GM18907 (cell line): ENCODE results near the gene DPEP2.
"Not testable (repeated sequence)": the region's sequence is repeated elsewhere in the genome, so short reads cannot be mapped to it uniquely, and the experiment has no call there.

Source experiments
- ATAC-seq: cut with Tn5 transposase; IDR thresholded peaks from one replicate; pipeline ENCODE4 v1.9.1; 2021; ENCODE audit warnings: mild to moderate bottlenecking, moderate library complexity; ENCODE audit not compliant: unreplicated experiment

Gene DPEP2

GRCh38 chr16:67998779-67999688 lies at the start of gene DPEP2:
Gene DPEP2, minus strand, starts transcription at chr16:67999484. Its CDS starts 6,272 bp downstream, at chr16:67993212.
- ATAC-seq: not testable (repeated sequence)

GRCh38 chr16:68047987-68048386 lies 48.7 kb upstream of the DPEP2 start:
- no peak for ATAC-seq

GRCh38 chr16:68046106-68046505 lies 46.8 kb upstream of the DPEP2 start:
- ATAC-seq: no peak

GRCh38 chr16:68041783-68042182 lies 42.5 kb upstream of the DPEP2 start:
- no peak for ATAC-seq

GRCh38 chr16:68040506-68041288 lies 41.4 kb upstream of the DPEP2 start:
- ATAC-seq: no peak

GRCh38 chr16:68037841-68038597 lies 38.7 kb upstream of the DPEP2 start:
- ATAC-seq: no peak

- ATAC-seq: no peak
These were observed 35.9 kb upstream of the DPEP2 start for GRCh38 chr16:68035227-68035626.

GRCh38 chr16:68033101-68033500 lies 33.8 kb upstream of the DPEP2 start:
- no peak for ATAC-seq

GRCh38 chr16:68031951-68032350 lies 32.7 kb upstream of the DPEP2 start:
- no peak for ATAC-seq

- not testable (repeated sequence) for ATAC-seq
These were observed 30.8 kb upstream of the DPEP2 start for GRCh38 chr16:68030108-68030507.

GRCh38 chr16:68028996-68029395 lies 29.7 kb upstream of the DPEP2 start:
- ATAC-seq: no peak

GRCh38 chr16:68022728-68023537 lies 23.6 kb upstream of the DPEP2 start, which contains the start of the genes DDX28 and DUS2:
Gene DDX28, minus strand, starts transcription at chr16:68023232. Its CDS starts 30 bp downstream, at chr16:68023202.
Gene DUS2, plus strand, starts transcription at chr16:68023284. Its CDS starts 14,740 bp downstream, at chr16:68038024.
- ATAC-seq: peak; percentile 80

GRCh38 chr16:68022278-68022727 lies 23.0 kb upstream of the DPEP2 start:
- peak; percentile 13 for ATAC-seq

- no peak for ATAC-seq
These were observed 22.2 kb upstream of the DPEP2 start for GRCh38 chr16:68021490-68021889.

- ATAC-seq: no peak
These were observed 19.9 kb upstream of the DPEP2 start for GRCh38 chr16:68019167-68019680.

- no peak for ATAC-seq
These were observed 16.4 kb upstream of the DPEP2 start, which contains the start of gene DPEP2NB for GRCh38 chr16:68015681-68016080. Gene DPEP2NB, minus strand, starts transcription at chr16:68015911. Its CDS starts 141 bp downstream, at chr16:68015770.

- no peak for ATAC-seq
These were observed 14.2 kb upstream of the DPEP2 start for GRCh38 chr16:68013440-68013839.

GRCh38 chr16:68009872-68010271 lies 10.6 kb upstream of the DPEP2 start:
- ATAC-seq: not testable (repeated sequence)

GRCh38 chr16:68009157-68009735 lies 10.0 kb upstream of the DPEP2 start:
- no peak for ATAC-seq
